WI38 (cell line): ENCODE results near the gene APP.

Source experiments
- H3K4me3 ChIP-seq: 2 replicates; pipeline ENCODE4 v1.5.1; 2011; ENCODE audit warnings: low read depth, mild to moderate bottlenecking, control low read depth, low read length
- CTCF ChIP-seq: IDR thresholded peaks from 2 replicates; pipeline ENCODE4 v1.5.1; 2012; ENCODE audit warnings: low read depth, mild to moderate bottlenecking, control low read depth, low read length

Gene APP

GRCh38 chr21:26080211-26080610 is 90.4 kb downstream of the APP start:
- TF ChIP-seq CTCF, result no peak

GRCh38 chr21:26079366-26079765 is 91.2 kb downstream of the APP start:
- no peak overlapping the region for H3K4me3 ChIP-seq
- no peak for TF ChIP-seq CTCF

More at GRCh38 chr21:26080211-26080610, 90.4 kb downstream of the APP start:
- H3K4me3 ChIP-seq, result no peak overlapping the region

- H3K4me3 ChIP-seq, result no peak overlapping the region
- no peak for TF ChIP-seq CTCF
Measured at GRCh38 chr21:26077521-26077920, 93.0 kb downstream of the APP start.

GRCh38 chr21:26072666-26073615 is 97.6 kb downstream of the APP start:
- H3K4me3 ChIP-seq, result no peak overlapping the region
- no peak for TF ChIP-seq CTCF

GRCh38 chr21:26070822-26071425 is 99.6 kb downstream of the APP start:
- peak overlapping the region; percentile 35 for H3K4me3 ChIP-seq
- TF ChIP-seq CTCF, result no peak

GRCh38 chr21:26070121-26070520 is 100.4 kb downstream of the APP start:
- TF ChIP-seq CTCF, result no peak
- no peak overlapping the region for H3K4me3 ChIP-seq

- no peak overlapping the region for H3K4me3 ChIP-seq
- no peak for TF ChIP-seq CTCF
Measured at GRCh38 chr21:26068776-26069175, 101.8 kb downstream of the APP start.
